Subcutaneous adipose tissue (tissue), 4 donors: Measurements from ENCODE around the gene NHLH1. TPM values are rescaled to one million over a fixed set of nuclear protein-coding genes. Genes with fewer than 3 reads are reported as not detected.

ENCODE experiments used
- total RNA-seq, 4 donors: library from RNA; depleted of rRNA; stranded (reverse); fragments of >200 nt; gene quantifications; one replicate each; pipeline ENCODE4 v1.1.0, GENCODE V29; 2016
- TF ChIP-seq, protein P1 (sequence below): fragments of 450-650 bp; IDR thresholded peaks from one replicate; pipeline ENCODE4 v1.5.1; 2016; ENCODE audit warnings: low read depth, mild to moderate bottlenecking, control low read depth, antibody characterized with exemption, moderate library complexity

Gene NHLH1
- total RNA-seq, 4 donors from 2014 or later = 0.17 to 1.5 TPM; not detected in 2

DNA sequence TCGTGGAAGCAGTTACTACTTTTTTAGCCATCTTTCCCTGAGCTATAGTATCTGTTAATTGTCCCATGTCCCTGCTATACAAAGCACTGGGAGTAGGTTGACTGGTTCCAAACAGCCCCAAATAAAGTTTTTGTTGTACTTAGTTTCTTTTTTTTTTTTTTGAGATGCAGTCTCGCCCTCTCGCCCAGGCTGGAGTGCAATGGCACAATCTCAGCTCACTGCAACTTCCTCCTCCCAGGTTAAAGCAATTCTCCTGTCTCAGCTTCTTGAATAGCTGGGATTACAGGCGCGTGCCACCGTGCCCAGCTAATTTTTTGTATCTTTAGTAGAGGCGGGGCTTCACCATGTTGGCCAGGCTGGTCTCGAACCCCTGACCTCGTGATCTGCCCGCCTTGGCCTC lies 20.4 kb upstream of the NHLH1 start:
- TF ChIP-seq, protein P1, sequence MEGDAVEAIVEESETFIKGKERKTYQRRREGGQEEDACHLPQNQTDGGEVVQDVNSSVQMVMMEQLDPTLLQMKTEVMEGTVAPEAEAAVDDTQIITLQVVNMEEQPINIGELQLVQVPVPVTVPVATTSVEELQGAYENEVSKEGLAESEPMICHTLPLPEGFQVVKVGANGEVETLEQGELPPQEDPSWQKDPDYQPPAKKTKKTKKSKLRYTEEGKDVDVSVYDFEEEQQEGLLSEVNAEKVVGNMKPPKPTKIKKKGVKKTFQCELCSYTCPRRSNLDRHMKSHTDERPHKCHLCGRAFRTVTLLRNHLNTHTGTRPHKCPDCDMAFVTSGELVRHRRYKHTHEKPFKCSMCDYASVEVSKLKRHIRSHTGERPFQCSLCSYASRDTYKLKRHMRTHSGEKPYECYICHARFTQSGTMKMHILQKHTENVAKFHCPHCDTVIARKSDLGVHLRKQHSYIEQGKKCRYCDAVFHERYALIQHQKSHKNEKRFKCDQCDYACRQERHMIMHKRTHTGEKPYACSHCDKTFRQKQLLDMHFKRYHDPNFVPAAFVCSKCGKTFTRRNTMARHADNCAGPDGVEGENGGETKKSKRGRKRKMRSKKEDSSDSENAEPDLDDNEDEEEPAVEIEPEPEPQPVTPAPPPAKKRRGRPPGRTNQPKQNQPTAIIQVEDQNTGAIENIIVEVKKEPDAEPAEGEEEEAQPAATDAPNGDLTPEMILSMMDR = no peak

DNA sequence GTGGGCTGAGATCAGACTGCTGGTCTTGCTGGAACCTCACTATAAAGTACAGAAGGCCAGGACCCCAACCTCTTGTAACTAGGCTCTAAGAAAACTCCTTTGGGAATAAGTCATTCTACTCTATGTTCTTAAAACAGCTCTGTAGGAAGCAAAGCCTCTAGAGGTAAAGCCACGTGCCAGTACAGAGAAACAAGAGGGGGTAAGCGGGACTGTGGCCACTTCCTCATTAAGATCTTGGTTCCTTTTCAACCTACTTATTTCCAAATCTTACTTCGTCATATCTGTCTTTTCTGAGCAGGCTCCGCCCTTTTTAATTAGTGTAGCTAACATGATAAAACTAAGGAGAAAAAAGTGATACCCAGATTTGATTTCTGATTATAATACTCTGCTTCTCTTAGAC lies 19.9 kb upstream of the NHLH1 start:
- TF ChIP-seq, protein P1 = no peak

DNA sequence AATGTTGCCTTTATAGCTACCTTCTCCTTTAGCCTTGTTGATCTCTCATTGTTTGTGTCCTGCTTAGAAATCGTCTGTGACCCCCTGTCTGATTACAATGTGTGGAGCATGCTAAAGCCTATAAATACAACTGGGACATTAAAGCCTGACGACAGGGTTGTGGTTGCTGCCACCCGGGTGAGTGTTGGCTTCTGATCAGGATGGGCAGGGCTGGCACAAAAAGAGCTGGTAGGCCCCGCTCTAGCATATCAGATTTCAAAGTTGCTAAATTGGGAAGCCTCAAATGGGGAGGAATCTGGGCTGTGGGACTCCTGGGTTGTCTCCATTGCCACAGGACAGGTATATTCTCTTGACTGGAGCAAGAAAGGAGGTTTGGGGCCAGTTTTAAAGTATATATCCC lies 15.2 kb upstream of the NHLH1 start:
- TF ChIP-seq, protein P1 = no peak

DNA sequence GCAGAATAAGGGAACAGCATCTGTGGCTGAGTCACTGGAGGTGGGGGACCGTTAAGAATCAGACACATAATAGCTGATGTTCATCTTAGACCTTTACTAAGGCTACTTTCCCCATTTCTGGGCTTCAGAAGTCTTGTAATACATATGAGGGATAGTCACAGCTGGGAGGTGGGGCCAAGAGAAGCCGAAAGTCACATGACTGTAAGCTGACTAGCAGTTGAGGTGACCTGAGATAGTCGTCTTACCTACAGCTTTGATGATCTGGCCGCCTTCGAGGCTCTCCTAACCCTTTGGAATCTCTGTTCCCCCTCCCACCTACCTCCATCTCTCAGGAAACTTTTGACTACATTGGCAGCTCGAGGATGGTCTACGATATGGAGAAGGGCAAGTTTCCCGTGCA lies 14.3 kb upstream of the NHLH1 start:
- TF ChIP-seq, protein P1 = no peak

DNA sequence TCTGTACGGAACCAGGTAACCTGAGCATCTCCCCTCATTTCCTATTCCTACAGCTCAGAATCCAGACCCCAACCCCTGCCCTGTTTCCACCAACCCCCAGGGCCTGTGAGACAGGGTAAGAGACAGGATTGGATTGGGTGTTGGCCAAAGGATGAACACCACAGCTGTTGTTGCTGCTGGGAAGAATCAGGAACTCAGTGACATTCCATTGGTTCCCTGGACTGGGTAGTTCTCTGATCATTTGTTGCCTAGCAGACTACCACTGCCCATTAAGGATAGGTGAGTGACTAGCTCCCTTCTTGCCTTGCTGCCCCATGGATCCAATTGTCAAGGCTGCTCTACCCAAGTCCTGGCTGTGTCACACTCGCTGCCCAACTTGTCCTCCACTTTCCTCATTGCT lies 13.6 kb upstream of the NHLH1 start:
- TF ChIP-seq, protein P1 = no peak

DNA sequence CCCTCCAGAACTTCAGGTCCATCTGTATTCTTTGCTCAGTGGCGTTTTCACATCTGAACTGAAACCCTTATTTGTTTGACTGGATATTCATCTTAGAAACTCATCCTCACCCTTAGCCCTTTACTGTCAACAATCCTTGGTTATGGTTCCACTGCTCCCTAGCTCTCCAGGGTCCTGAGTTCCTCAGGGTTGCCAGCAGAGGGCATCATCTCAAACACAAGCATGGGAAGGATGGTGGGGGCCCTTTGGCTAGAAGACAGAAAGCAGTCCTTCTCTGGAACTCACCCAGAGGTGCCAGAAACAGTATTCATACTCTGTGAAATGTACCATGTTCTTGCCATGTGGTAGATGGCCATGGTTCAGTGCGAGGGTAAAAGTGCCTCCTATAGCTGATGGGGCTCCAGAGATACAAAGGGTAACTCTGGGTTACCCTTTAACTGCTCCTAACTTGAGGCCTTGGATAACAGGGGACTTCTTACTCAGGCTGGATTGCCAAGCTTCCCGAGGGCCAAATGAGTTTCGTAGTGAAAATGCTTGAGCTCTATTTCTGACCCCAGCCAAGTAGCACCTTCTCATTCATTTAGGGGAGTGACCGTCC lies 12.4 kb upstream of the NHLH1 start:
- TF ChIP-seq, protein P1 = no peak

DNA sequence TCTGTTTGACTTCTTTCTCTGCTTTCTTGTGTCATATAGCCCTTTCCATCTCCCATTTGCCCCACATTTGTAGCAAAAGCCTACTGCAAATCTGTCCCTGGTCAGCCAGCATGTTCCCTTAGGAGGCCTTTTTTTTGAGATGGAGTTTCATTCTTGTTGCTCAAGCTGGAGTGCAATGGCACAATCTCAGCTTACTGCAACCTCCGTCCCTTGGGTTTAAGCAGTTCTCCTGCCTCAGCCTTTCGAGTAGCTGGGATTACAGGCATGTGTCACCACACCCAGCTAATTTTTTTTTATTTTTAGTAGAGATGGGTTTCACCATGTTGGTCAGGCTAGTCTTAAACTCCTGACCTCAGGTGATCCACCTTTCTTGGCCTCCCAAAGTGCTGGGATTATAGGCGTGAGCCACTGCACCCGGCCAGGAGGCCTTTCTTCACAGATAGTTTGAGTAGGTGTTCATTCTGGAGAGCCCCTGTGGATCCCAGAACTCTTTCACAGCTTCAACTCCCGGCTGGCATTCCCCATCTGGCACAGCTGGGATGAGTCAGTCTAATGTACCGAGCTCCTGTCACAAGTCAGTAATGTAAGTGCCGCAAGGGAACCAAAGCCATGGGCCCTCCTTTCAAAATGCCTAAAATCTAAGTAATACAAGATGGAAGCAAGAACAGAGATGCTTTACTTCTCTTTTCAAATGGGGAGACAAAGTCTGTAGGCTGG lies 9.4 kb upstream of the NHLH1 start:
- TF ChIP-seq, protein P1 = no peak
